Measurements from ENCODE around the gene OTUB1.
"Not testable (repeated sequence)": the region's sequence is repeated elsewhere in the genome, so short reads cannot be mapped to it uniquely, and the experiment has no call there.

Gene OTUB1

DNA sequence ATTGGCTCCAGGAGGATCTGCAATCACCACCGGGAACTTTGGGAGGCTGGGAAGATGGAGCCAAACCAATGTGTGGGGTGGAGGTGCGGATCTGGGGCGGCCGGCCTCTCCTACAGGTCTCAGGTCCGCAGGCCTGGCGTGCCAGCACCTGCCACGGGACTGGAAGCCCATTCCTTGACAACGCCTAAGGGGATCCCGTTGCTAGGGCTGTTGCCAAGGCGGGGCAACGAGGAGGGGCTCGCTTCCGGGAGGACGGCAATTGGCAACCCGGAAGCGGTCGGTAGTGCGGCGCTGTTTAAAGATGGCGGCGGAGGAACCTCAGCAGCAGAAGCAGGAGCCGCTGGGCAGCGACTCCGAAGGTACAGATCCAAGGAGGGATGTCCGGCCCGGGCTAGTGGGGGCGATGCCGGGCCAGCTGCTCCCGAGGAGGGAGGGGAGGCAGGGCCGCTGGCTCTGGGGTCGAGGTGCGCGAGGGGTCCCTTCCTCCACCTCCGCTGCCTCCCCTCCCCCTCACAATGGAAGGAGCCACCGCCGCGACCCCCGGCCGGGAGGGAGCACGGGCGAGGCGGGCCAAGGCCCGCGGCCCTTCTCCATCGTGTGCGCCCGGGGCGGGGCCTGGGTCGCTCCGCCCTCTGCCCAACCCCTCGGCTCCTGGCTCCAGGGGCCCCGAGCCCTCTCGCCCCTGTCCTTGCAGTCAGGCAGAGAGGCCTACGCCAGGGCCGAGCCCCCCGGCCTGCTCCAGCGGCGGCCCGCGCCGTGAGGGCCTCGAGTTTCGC is at the start of gene OTUB1:
Gene OTUB1 (plus strand): TSS at position 283 of the 776 bp plus-strand sequence. CDS start 19 bp downstream, at position 302.
- DNase-seq (ENCODE audit: low spot score), result peak; percentile 90

- no peak for DNase-seq (ENCODE audit: low spot score)
Observed at GRCh38 chr11:63937713-63938478, 48.3 kb upstream of the OTUB1 start.

- DNase-seq (ENCODE audit: low spot score), result peak; percentile 95
Observed at GRCh38 chr11:63938479-63939396, 47.5 kb upstream of the OTUB1 start, which contains the start of gene NAA40. NAA40 (plus strand) TSS chr11:63939002; CDS start chr11:63939097, 95 bp downstream.

- DNase-seq (ENCODE audit: low spot score), result no peak
Observed at GRCh38 chr11:63939397-63939891, 46.8 kb upstream of the OTUB1 start.

DNA sequence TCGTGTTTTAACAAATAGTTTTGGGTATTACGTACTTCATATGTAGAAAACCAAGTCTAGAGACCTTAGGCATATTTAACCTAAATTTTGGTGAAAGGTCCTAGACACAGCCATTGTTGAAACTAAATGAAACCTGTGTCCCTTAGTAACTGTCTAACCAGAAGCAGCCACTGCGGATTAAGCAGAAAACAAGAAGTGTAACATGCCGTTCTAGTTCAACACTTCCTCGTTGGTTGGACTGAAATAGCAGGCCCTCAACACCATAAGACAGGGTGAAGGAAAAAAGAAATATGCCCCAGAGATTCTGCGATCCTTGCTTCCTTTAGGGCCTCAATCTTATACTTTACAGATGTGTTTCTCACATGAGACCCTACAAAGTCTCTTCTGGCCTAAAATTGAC is 45.5 kb upstream of the OTUB1 start:
- no peak for DNase-seq (ENCODE audit: low spot score)

DNA sequence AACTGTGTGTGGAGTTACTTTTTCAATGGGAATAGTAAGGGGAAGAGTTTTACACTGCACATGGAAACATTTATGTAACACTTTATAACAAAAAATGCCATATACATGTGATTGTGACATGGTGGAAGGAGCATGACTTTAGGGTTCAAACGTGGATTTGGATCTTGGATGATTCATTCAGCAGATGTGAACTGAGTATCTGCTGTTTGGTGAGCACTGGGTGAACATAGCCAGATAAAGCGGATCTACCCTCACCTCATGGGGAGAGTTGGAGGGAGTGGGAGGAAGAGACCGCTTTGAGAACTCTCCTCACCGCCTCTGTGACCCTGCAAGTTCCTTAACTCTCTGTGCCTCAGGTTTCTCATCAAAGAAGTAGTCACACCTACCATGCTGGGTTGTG is 44.3 kb upstream of the OTUB1 start:
- DNase-seq (ENCODE audit: low spot score), result no peak

GRCh38 chr11:63942803-63943202 is 43.4 kb upstream of the OTUB1 start:
- no peak for DNase-seq (ENCODE audit: low spot score)

DNA sequence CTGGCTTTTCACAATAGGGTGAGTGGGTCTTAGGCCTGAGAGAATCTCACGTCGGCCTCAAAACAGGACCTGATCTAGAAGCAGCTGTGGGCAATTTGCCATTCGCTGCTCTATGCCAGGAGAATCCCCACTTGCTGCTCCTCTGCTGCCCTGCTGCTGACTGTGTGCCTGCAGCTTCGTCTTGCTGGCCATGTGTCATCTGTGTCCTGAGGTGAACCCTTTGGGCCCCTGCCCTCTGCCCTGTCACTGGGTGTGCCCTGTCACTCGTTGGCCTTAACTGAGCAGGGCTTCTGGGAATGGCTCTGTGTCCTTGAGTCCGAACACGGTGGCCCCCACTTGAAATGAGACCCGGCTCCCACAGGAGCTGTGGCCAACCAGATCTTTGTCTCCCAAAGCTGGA is 41.3 kb upstream of the OTUB1 start:
- no peak for DNase-seq (ENCODE audit: low spot score)

- DNase-seq (ENCODE audit: low spot score), result peak; percentile 44
Observed at GRCh38 chr11:63945477-63946163, 40.6 kb upstream of the OTUB1 start.

DNA sequence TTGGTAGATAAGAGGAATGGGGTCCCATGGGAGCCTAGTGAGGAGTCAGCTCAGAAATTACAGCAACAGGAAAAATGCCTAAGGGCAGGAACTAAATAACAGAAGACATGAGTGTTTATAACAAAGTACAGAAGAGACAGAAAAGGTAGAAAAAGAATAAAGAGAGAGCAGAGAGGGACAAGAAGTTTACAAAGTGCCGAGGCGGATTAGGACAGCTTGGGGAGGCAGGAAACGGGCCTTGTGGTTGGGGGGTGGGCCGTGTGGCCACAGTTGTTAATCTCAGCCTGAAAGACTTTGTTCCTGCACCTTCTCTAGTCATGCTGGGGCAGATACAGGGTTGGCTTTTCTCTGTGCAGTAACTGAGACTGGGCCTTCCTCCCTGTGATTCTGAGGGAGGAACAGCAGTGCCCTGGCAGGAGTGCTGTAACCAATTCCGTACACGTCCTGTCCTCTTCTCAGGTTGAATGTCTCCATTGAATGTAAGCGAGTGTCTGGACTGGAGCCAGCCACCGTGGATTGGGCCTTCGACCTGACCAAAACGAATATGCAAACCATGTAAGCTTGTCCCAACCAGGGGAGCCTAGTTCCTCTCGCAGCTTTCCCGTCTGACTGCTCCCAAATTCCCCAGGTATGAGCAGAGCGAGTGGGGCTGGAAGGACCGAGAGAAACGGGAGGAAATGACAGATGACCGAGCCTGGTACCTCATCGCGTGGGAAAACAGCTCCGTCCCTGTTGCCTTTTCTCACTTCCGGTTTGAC is 34.3 kb upstream of the OTUB1 start:
- DNase-seq (ENCODE audit: low spot score), result no peak

- no peak for DNase-seq (ENCODE audit: low spot score)
Observed at GRCh38 chr11:63952570-63952969, 33.7 kb upstream of the OTUB1 start.

DNA sequence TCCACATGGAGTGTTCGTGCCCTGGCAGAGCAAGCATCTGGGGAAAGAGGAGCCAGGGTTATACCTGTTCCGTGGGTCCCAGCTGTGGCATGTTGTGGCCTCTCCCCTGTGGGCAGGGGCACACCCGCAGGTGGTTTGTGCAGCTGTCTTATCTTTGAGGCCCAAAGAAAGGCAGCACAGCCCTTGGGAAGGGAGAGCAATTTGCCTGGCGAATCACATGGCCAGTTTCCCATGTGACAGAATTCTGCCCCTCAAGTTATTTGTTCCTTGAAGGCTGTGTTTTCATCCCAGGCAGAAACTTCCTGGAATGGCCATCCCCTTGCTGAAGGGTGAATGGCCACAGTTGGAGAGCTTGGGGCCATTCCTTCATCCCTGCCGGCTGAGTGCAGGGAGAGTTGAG is 28.2 kb upstream of the OTUB1 start:
- no peak for DNase-seq (ENCODE audit: low spot score)

DNA sequence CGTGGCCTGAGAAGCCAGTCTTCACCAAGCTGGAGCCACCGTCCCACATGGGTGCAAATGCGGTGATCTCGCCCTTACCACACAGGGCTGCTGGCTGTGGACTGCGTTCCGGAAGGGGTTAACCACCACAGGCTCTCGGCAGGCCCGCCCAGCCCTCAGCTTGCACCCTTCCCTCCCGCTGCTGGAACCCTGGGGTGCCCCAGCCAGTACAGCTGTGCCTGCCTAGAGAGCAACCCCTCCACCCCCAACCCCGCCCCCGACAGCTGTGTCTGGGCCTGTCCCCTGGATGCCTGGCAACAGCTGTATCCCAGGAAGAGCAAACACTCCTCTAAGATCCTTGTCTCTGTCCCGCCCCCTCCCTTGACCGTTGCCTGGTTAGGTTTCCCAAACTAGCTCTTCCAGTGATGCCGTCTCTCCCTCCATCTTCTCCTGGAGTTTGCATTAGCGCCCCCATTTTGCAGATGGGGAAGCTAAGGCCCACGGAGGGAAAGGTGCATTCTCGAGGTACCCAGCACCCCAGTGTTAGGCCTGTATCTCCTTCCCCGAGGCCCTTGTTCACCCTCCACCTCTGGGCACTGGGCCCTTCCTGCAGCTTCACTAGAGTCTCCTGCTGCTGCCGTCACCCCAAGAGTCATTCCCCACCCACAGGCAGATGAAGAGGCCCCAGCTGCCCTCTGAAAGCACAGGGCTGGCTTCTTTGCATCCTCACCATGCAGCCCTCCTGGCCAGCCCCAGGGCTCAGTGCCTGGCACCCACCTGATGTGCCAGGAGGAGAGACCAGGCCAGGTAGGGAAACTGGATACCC is 24.4 kb upstream of the OTUB1 start:
- no peak for DNase-seq (ENCODE audit: low spot score)

GRCh38 chr11:63963895-63964294 is 22.3 kb upstream of the OTUB1 start:
- not testable (repeated sequence) for DNase-seq (ENCODE audit: low spot score)

- no peak for DNase-seq (ENCODE audit: low spot score)
Observed at GRCh38 chr11:63966444-63966843, 19.8 kb upstream of the OTUB1 start.

- DNase-seq (ENCODE audit: low spot score), result no peak
Observed at GRCh38 chr11:63969461-63969860, 16.8 kb upstream of the OTUB1 start.

DNA sequence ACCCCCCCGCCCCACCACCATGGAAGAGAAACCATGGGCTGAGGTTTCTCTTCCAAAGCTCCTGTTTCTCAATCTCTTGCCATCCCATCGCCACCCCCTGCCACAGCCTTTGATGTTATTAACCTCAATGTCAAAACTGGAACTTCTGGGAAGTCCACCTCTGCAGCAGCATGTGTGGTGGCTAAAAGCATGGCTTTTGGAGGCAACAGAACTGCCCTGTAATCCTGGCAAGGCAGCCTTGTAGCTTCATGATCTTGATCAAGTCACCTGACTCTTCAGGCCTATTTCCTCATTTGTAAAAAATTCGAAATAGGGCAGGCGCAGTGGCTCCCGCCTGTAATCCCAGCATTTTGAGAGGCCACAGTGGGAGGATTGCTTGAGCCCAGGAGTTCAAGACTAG is 15.3 kb upstream of the OTUB1 start:
- no peak for DNase-seq (ENCODE audit: low spot score)

DNA sequence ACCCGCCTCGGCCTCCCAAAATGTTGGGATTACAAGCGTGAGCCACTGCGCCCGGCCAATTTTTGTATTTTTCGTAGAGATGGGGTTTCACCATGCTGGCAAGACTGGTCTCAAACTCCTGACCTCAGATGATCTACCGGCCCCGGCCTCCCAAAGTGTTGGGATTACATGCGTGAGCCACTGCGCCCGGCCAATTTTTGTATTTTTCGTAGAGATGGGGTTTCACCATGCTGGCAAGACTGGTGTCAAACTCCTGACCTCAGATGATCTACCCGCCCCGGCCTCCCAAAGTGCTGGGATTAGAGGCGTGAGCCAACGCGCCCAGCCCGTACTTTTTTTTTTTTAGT is 12.4 kb upstream of the OTUB1 start:
- DNase-seq (ENCODE audit: low spot score), result not testable (repeated sequence)

GRCh38 chr11:63974259-63975143 is 11.7 kb upstream of the OTUB1 start, which contains the start of gene COX8A:
COX8A (plus strand) TSS chr11:63974620; CDS start chr11:63974681, 61 bp downstream.
- peak; percentile 100 for DNase-seq (ENCODE audit: low spot score)
